ENCODE measurements around the gene SLC25A44.

The SLC25A44 gene

GRCh38 chr1:156154317-156154749 is 39.6 kb upstream of the SLC25A44 start:
- no peak for TF ChIP-seq JUND (IDR thresholded peaks at IDR 0.05; ENCODE audit: low read depth)
- in situ Hi-C loops (cut with HindIII; ENCODE audit: low pct_unique_long_range_greater_than_20kb, low sequenced_read_pairs) = no loop called here
- no peak for DNase-seq (ENCODE audit: low read depth in 1 of 2, low spot score in 1 of 2)

- in situ Hi-C loops (cut with HindIII; ENCODE audit: low pct_unique_long_range_greater_than_20kb, low sequenced_read_pairs) = no loop called here
- no peak for DNase-seq (ENCODE audit: low read depth in 1 of 2, low spot score in 1 of 2)
- TF ChIP-seq JUND (IDR thresholded peaks at IDR 0.05; ENCODE audit: low read depth) = no peak
These were observed 38.0 kb upstream of the SLC25A44 start for GRCh38 chr1:156155756-156156510.

- in situ Hi-C loops (cut with HindIII; ENCODE audit: low pct_unique_long_range_greater_than_20kb, low sequenced_read_pairs) = no loop called here
- no peak for DNase-seq (ENCODE audit: low read depth in 1 of 2, low spot score in 1 of 2)
- no peak for TF ChIP-seq JUND (IDR thresholded peaks at IDR 0.05; ENCODE audit: low read depth)
These were observed 36.4 kb upstream of the SLC25A44 start for GRCh38 chr1:156157506-156157905.

GRCh38 chr1:156157966-156158365 is 35.9 kb upstream of the SLC25A44 start:
- no peak for TF ChIP-seq JUND (IDR thresholded peaks at IDR 0.05; ENCODE audit: low read depth)
- DNase-seq (ENCODE audit: low read depth in 1 of 2, low spot score in 1 of 2) = no peak
- in situ Hi-C loops (cut with HindIII; ENCODE audit: low pct_unique_long_range_greater_than_20kb, low sequenced_read_pairs) = no loop called here

- in situ Hi-C loops (cut with HindIII; ENCODE audit: low pct_unique_long_range_greater_than_20kb, low sequenced_read_pairs) = no loop called here
- no peak for TF ChIP-seq JUND (IDR thresholded peaks at IDR 0.05; ENCODE audit: low read depth)
- no peak for DNase-seq (ENCODE audit: low read depth in 1 of 2, low spot score in 1 of 2)
These were observed 33.7 kb upstream of the SLC25A44 start for GRCh38 chr1:156160000-156160742.

GRCh38 chr1:156160743-156161171 is 33.1 kb upstream of the SLC25A44 start:
- no peak for DNase-seq (ENCODE audit: low read depth in 1 of 2, low spot score in 1 of 2)
- no peak for TF ChIP-seq JUND (IDR thresholded peaks at IDR 0.05; ENCODE audit: low read depth)
- in situ Hi-C loops (cut with HindIII; ENCODE audit: low pct_unique_long_range_greater_than_20kb, low sequenced_read_pairs) = no loop called here

GRCh38 chr1:156162430-156163037 is 31.4 kb upstream of the SLC25A44 start:
- TF ChIP-seq JUND (IDR thresholded peaks at IDR 0.05; ENCODE audit: low read depth) = no peak
- in situ Hi-C loops (cut with HindIII; ENCODE audit: low pct_unique_long_range_greater_than_20kb, low sequenced_read_pairs) = no loop called here
- no peak for DNase-seq (ENCODE audit: low read depth in 1 of 2, low spot score in 1 of 2)

- TF ChIP-seq JUND (IDR thresholded peaks at IDR 0.05; ENCODE audit: low read depth) = no peak
- DNase-seq (ENCODE audit: low read depth in 1 of 2, low spot score in 1 of 2) = no peak
- in situ Hi-C loops (cut with HindIII; ENCODE audit: low pct_unique_long_range_greater_than_20kb, low sequenced_read_pairs) = no loop called here
These were observed 30.2 kb upstream of the SLC25A44 start for GRCh38 chr1:156163712-156164111.

- TF ChIP-seq JUND (IDR thresholded peaks at IDR 0.05; ENCODE audit: low read depth) = no peak
- no peak for DNase-seq (ENCODE audit: low read depth in 1 of 2, low spot score in 1 of 2)
- in situ Hi-C loops (cut with HindIII; ENCODE audit: low pct_unique_long_range_greater_than_20kb, low sequenced_read_pairs) = no loop called here
These were observed 29.6 kb upstream of the SLC25A44 start for GRCh38 chr1:156164125-156164831.

GRCh38 chr1:156165083-156165482 is 28.8 kb upstream of the SLC25A44 start:
- no peak for DNase-seq (ENCODE audit: low read depth in 1 of 2, low spot score in 1 of 2)
- TF ChIP-seq JUND (IDR thresholded peaks at IDR 0.05; ENCODE audit: low read depth) = no peak
- in situ Hi-C loops (cut with HindIII; ENCODE audit: low pct_unique_long_range_greater_than_20kb, low sequenced_read_pairs) = no loop called here

- TF ChIP-seq JUND (IDR thresholded peaks at IDR 0.05; ENCODE audit: low read depth) = no peak
- DNase-seq (ENCODE audit: low read depth in 1 of 2, low spot score in 1 of 2) = no peak
- in situ Hi-C loops (cut with HindIII; ENCODE audit: low pct_unique_long_range_greater_than_20kb, low sequenced_read_pairs) = no loop called here
These were observed 26.4 kb upstream of the SLC25A44 start for GRCh38 chr1:156167536-156167935.

GRCh38 chr1:156172696-156173470 is 21.0 kb upstream of the SLC25A44 start:
- in situ Hi-C loops (cut with HindIII; ENCODE audit: low pct_unique_long_range_greater_than_20kb, low sequenced_read_pairs) = no loop called here
- TF ChIP-seq JUND (IDR thresholded peaks at IDR 0.05; ENCODE audit: low read depth) = no peak
- no peak for DNase-seq (ENCODE audit: low read depth in 1 of 2, low spot score in 1 of 2)

Data from T47D (cell line).